Mesothelial cell of epicardium (in vitro differentiated cells): ENCODE results near the gene RIC1. TPM values are rescaled to one million over a fixed set of nuclear protein-coding genes. Genes with fewer than 3 reads are reported as not detected.

ENCODE experiments used
- DNase-seq, 2 experiments: peaks; one replicate each; pipeline ENCODE4 v3.0.0; 2021; ENCODE audit warnings: low spot score in 2 of 2; ENCODE audit not compliant: unreplicated experiment in 2 of 2
- H3K27ac Mint-ChIP-seq: 2 replicates; pipeline ENCODE4 v1.8.0; 2021; ENCODE audit warnings: mixed read lengths
- H3K27me3 Mint-ChIP-seq: 2 replicates; pipeline ENCODE4 v1.8.0; 2021; ENCODE audit warnings: low read depth, mixed read lengths
- H3K36me3 Mint-ChIP-seq: 2 replicates; pipeline ENCODE4 v1.8.0; 2021; ENCODE audit warnings: mixed read lengths
- H3K4me1 Mint-ChIP-seq: 2 replicates; pipeline ENCODE4 v1.8.0; 2021; ENCODE audit warnings: mixed read lengths
- H3K4me3 Mint-ChIP-seq: 2 replicates; pipeline ENCODE4 v1.8.0; 2021; ENCODE audit warnings: mild to moderate bottlenecking, moderate library complexity, mixed read lengths
- H3K9me3 Mint-ChIP-seq: 2 replicates; pipeline ENCODE4 v1.8.0; 2021; ENCODE audit warnings: mixed read lengths
- CTCF ChIP-seq: fragments of 200-600 bp; sonication (generic); IDR thresholded peaks from one replicate; pipeline ENCODE4 v1.5.0; 2021; ENCODE audit warnings: antibody characterized with exemption; ENCODE audit not compliant: unreplicated experiment
- total RNA-seq: library from RNA; stranded (reverse); gene quantifications from 3 replicates; pipeline ENCODE4 v1.2.1, GENCODE V29; 2021

Gene RIC1
- total RNA-seq, 1 donor from 2014 or later = 39.2 TPM

DNA sequence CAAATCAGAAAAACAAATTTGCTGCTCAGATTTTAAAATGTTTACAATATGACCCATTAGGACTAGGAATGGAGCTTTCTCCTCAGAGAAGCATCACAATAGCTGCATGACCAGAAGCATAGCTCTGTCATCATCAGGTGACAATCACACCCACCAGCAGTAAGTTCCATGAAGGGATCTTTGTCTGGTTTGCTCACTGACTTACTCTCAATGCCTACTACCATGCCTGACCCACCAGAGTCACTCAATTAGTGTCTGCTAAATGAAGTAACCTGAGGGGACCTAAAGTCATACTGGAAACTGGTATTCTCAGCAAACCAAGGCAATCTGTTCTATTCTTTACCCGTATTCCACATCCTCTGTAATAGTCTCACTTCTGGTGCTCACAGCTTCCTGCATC is 196.3 kb downstream of the RIC1 start:
- TF ChIP-seq CTCF = no peak
- H3K27ac Mint-ChIP-seq = no peak overlapping the region
- peaks cover 19% of the 10 kb centered on the region for H3K36me3 Mint-ChIP-seq
- no peak overlapping the region for H3K4me3 Mint-ChIP-seq
- no peaks in the 10 kb centered on the region for H3K4me1 Mint-ChIP-seq
- H3K9me3 Mint-ChIP-seq = no peaks in the 10 kb centered on the region
- DNase-seq = no peak
- H3K27me3 Mint-ChIP-seq = peaks cover 1% of the 10 kb centered on the region

Other genes starting within 250 kb of the RIC1 start
- 18.2 to 21.7 TPM (median 19.6 TPM) in 3 replicates for gene PLGRKT, start 191.2 kb upstream of the RIC1 start, total RNA-seq
- 0.20 to 0.38 TPM (median 0.29 TPM) in 3 replicates for gene CD274, start 178.6 kb upstream of the RIC1 start, total RNA-seq
- gene PDCD1LG2, start 118.6 kb upstream of the RIC1 start, total RNA-seq = not detected in 3 replicates
- 25.2 to 26.1 TPM (median 25.4 TPM) in 3 replicates for gene ERMP1, start 204.0 kb downstream of the RIC1 start, total RNA-seq